Stomach (tissue), 9 donors: ENCODE results near the gene CDC73. TPM values are rescaled to one million over a fixed set of nuclear protein-coding genes. Genes with fewer than 3 reads are reported as not detected.
A peak's percentile ranks its signal among the peaks of the same experiment; 100 is the strongest.
"Not testable (repeated sequence)": the region's sequence is repeated elsewhere in the genome, so short reads cannot be mapped to it uniquely, and the experiment has no call there.

Experiments
- DNase-seq, 2 donors: peaks; one replicate each; pipeline versions ENCODE4 v3.0.0 to v3.0.0-alpha.2; 2013 to 2019
- H3K27ac ChIP-seq, 5 donors: fragments of 200-600 bp in 4 of 5; sonication (generic) in 4 of 5; one replicate each; pipeline ENCODE4 v1.5.1; 2013 to 2019; ENCODE audit warnings: mild to moderate bottlenecking in 1 of 5, moderate library complexity in 1 of 5
- H3K27me3 ChIP-seq, 3 donors: fragments of 200-600 bp; sonication (generic); one replicate each; pipeline ENCODE4 v1.5.1; 2017 to 2019; ENCODE audit warnings: mixed run types in 1 of 3
- H3K36me3 ChIP-seq, 4 donors: fragments of 200-600 bp; sonication (generic); 1 replicate in 3 of 4; 2 replicates in 1 of 4; pipeline ENCODE4 v1.5.1; 2016 to 2019
- H3K4me1 ChIP-seq, 4 donors: fragments of 200-600 bp; sonication (generic); one replicate each; pipeline ENCODE4 v1.5.1; 2016 to 2019
- H3K4me3 ChIP-seq, 4 donors: fragments of 200-600 bp; sonication (generic) in 3 of 4; one replicate each; pipeline ENCODE4 v1.5.1; 2016 to 2019; ENCODE audit warnings: mild to moderate bottlenecking in 1 of 4
- H3K9me3 ChIP-seq, 4 donors: fragments of 200-600 bp; sonication (generic); one replicate each; pipeline ENCODE4 v1.5.1; 2016 to 2019
- CTCF ChIP-seq, 7 experiments: fragments of 450-650 bp in 4 of 7; fragments of 200-600 bp in 3 of 7; sonication (generic) in 3 of 7; IDR thresholded peaks; one replicate each; pipeline ENCODE4 v1.5.1; 2016 to 2019; ENCODE audit warnings: antibody characterized with exemption in 7 of 7, control low read depth in 2 of 7, mild to moderate bottlenecking in 1 of 7
- EP300 ChIP-seq: sonication (generic); formaldehyde crosslinking; IDR thresholded peaks from one replicate; pipeline ENCODE4 v1.6.1; 2017; ENCODE audit warnings: antibody characterized with exemption
- POLR2A ChIP-seq, 4 donors: fragments of 450-650 bp; IDR thresholded peaks; one replicate each; pipeline ENCODE4 v1.6.1; 2016; ENCODE audit warnings: antibody characterized with exemption in 4 of 4, control low read depth in 2 of 4, mild to moderate bottlenecking in 1 of 4, moderate library complexity in 1 of 4
- POLR2AphosphoS5 ChIP-seq, 3 donors: sonication (generic); formaldehyde crosslinking; IDR thresholded peaks; one replicate each; pipeline ENCODE4 v1.6.1; 2016; ENCODE audit warnings: antibody characterized with exemption in 3 of 3
- WGBS, 5 donors: extraction: QIAGEN DNeasy Blood & Tissue Kit in 3 of 5; methylation state at CpG; one replicate each; pipeline versions ENCODE4 v1.1.5 to v1.1.7; 2013 to 2018; 5-methylcytosine and 5-hydroxymethylcytosine counted together
- intact Hi-C: fragments of 100-400 bp; cut with DNase I; formaldehyde crosslinking; loops from one replicate; pipeline ENCODE4 v1.15.1; 2023; ENCODE audit warnings: low total_unique reads
- polyA plus RNA-seq, 3 donors: library from polyadenylated mRNA; stranded (reverse); fragments of 200-250 nt; gene quantifications; one replicate each; pipeline ENCODE4 v1.2.3, GENCODE V29; 2013
- total RNA-seq, 5 donors: library from RNA; depleted of rRNA; stranded (reverse); fragments of >200 nt; gene quantifications; one replicate each; pipeline versions ENCODE4 v1.1.0 to v1.2.3, GENCODE V29; 2014 to 2016
- donor health status: healthy with polysubstance abuse.
- donor health status: Bipolar disorder and iron deficiency.
- donor health status: healthy.

Gene CDC73
- total and polyA plus RNA-seq, 8 donors = 6.7 to 75.9 (median 20.1) TPM

GRCh38 chr1:193113258-193113991 is 8.4 kb upstream of the CDC73 start:
- Histone ChIP-seq H3K27ac (peak overlapping the region in 2 of 5 donors; percentile 3 to 28), H3K27me3 (no peaks in the 10 kb centered on the region), H3K4me3 (no peak overlapping the region), H3K4me1 (peaks cover 0 to 14% (median 6%) of the 10 kb centered on the region in 4 donors), H3K36me3 (no peaks in the 10 kb centered on the region), H3K9me3 (no peaks in the 10 kb centered on the region)
- TF ChIP-seq POLR2A (IDR thresholded peaks at IDR 0.05) (no peak), EP300 (no peak), POLR2AphosphoS5 (IDR thresholded peaks at IDR 0.05) (no peak), CTCF (IDR thresholded peaks at IDR 0.05) (no peak)
- WGBS, 5 donors = 74 to 88% (median 82%) methylated on average over 9 of the region's 9 CpGs
- intact Hi-C loops = no loop called here
- DNase-seq = no peak

GRCh38 chr1:193113992-193114332 is 7.9 kb upstream of the CDC73 start:
- H3K27me3 ChIP-seq = no peaks in the 10 kb centered on the region
- TF ChIP-seq EP300 (no peak), POLR2A (IDR thresholded peaks at IDR 0.05) (no peak), POLR2AphosphoS5 (IDR thresholded peaks at IDR 0.05) (no peak), CTCF (IDR thresholded peaks at IDR 0.05) (no peak)
- H3K4me3 ChIP-seq = no peak overlapping the region
- H3K4me1 ChIP-seq = peaks cover 0 to 14% (median 6%) of the 10 kb centered on the region in 4 donors
- intact Hi-C loops = no loop called here
- DNase-seq = no peak
- H3K27ac ChIP-seq = peak overlapping the region in 2 of 5 donors; percentile 3 to 37
- no peaks in the 10 kb centered on the region for H3K36me3 ChIP-seq
- H3K9me3 ChIP-seq = no peaks in the 10 kb centered on the region

GRCh38 chr1:193114485-193115095 is 7.2 kb upstream of the CDC73 start:
- no peak for DNase-seq
- Histone ChIP-seq H3K27ac (peak overlapping the region in 2 of 5 donors; percentile 3 to 37), H3K4me1 (peaks cover 0 to 14% (median 6%) of the 10 kb centered on the region in 4 donors), H3K27me3 (no peaks in the 10 kb centered on the region), H3K4me3 (no peak overlapping the region), H3K36me3 (no peaks in the 10 kb centered on the region), H3K9me3 (no peaks in the 10 kb centered on the region)
- WGBS, 5 donors = 35 to 61% (median 45%) methylated on average over 6 of the region's 6 CpGs
- intact Hi-C loops = no loop called here
- no peak for TF ChIP-seq CTCF (IDR thresholded peaks at IDR 0.05)
- no peak for TF ChIP-seq EP300
- TF ChIP-seq POLR2AphosphoS5 (IDR thresholded peaks at IDR 0.05) = no peak

- peak in 1 of 2 donors; percentile 12 for DNase-seq
- WGBS, 5 donors = 46 to 69% (median 64%) methylated on average over 1 of the region's 1 CpG
- TF ChIP-seq POLR2AphosphoS5 (IDR thresholded peaks at IDR 0.05) (peak in 1 of 3 donors; percentile 52), POLR2A (IDR thresholded peaks at IDR 0.05) (no peak)
These were observed 6.1 kb upstream of the CDC73 start for GRCh38 chr1:193115629-193116227.

GRCh38 chr1:193117167-193117566 is 4.7 kb upstream of the CDC73 start:
- intact Hi-C loops, H3K27ac ChIP-seq, DNase-seq, H3K9me3 ChIP-seq, H3K4me3 ChIP-seq, H3K36me3 ChIP-seq, H3K4me1 ChIP-seq, H3K27me3 ChIP-seq: not testable (repeated sequence)
- WGBS, 5 donors = 93 to 98% (median 97%) methylated on average over 6 of the region's 6 CpGs

More at GRCh38 chr1:193115629-193116227, 6.1 kb upstream of the CDC73 start:
- H3K36me3 ChIP-seq = no peaks in the 10 kb centered on the region
- H3K27me3 ChIP-seq = no peaks in the 10 kb centered on the region
- H3K4me3 ChIP-seq = no peak overlapping the region
- peaks cover 0 to 15% (median 6%) of the 10 kb centered on the region in 4 donors for H3K4me1 ChIP-seq
- peak overlapping the region in 4 of 5 donors; percentile 42 to 68 (median 56) for H3K27ac ChIP-seq
- no peaks in the 10 kb centered on the region for H3K9me3 ChIP-seq
- intact Hi-C loops = no loop called here
